Measurements from ENCODE around the gene POFUT1. TPM values are rescaled to one million over a fixed set of nuclear protein-coding genes. Genes with fewer than 3 reads are reported as not detected.
"Not testable (repeated sequence)": the region's sequence is repeated elsewhere in the genome, so short reads cannot be mapped to it uniquely, and the experiment has no call there.

Gene POFUT1
- total RNA-seq, 1 donor from 2014 or later: 24.9 TPM

GRCh38 chr20:32184961-32185603 is 22.6 kb upstream of the POFUT1 start:
- ATAC-seq (ENCODE audit: poor library complexity) (no peak), DNase-seq (no peak)
- intact Hi-C loops (cut with DNase I): no loop called here

- ATAC-seq (ENCODE audit: poor library complexity): no peak
- DNase-seq: no peak
- intact Hi-C loops (cut with DNase I): no loop called here
Measured at GRCh38 chr20:32186506-32186905, 21.2 kb upstream of the POFUT1 start.

DNA sequence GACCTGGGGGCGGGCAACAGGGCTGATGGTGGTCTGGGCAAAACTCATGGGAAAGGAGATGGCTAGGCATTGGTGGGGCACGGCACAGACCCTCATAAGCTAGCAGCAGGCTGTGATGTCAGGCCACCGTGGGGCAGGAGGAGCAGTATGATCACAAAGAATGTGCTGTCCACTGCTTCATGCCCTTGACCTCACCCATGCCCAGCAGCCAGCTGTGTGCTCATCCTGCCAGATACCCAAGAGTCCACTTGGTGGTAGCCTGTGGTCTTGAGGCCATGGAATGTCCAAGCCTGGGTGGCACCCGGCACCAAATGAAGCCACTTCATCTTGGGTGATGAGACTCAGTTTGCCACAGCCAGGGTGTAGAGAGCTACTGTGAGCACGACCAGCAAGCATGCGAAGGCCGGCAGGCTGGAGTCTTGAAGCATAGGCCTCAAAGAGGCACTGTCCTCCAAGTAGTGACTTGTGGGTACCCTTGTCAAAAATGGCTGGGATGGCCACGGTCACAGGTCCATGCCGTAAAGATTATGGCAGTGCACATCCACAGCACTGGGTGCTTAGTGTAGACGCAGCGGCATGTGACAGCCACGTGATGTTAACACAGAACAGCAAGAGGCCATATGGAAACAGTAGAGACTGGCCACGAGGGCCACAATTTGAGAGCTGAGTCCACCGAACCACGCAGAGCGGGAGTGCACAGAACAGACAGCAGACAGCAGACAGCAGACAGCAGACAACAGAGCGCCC is 19.1 kb upstream of the POFUT1 start:
- DNase-seq (no peak), ATAC-seq (ENCODE audit: poor library complexity) (no peak)
- intact Hi-C loops (cut with DNase I): no loop called here

GRCh38 chr20:32189123-32189410 is 18.6 kb upstream of the POFUT1 start:
- DNase-seq (no peak), ATAC-seq (ENCODE audit: poor library complexity) (no peak)
- intact Hi-C loops (cut with DNase I): no loop called here

GRCh38 chr20:32189691-32190615 is 17.7 kb upstream of the POFUT1 start:
- peak; percentile 57 for DNase-seq
- intact Hi-C loops (cut with DNase I): no loop called here
- ATAC-seq (ENCODE audit: poor library complexity): peak; percentile 57

DNA sequence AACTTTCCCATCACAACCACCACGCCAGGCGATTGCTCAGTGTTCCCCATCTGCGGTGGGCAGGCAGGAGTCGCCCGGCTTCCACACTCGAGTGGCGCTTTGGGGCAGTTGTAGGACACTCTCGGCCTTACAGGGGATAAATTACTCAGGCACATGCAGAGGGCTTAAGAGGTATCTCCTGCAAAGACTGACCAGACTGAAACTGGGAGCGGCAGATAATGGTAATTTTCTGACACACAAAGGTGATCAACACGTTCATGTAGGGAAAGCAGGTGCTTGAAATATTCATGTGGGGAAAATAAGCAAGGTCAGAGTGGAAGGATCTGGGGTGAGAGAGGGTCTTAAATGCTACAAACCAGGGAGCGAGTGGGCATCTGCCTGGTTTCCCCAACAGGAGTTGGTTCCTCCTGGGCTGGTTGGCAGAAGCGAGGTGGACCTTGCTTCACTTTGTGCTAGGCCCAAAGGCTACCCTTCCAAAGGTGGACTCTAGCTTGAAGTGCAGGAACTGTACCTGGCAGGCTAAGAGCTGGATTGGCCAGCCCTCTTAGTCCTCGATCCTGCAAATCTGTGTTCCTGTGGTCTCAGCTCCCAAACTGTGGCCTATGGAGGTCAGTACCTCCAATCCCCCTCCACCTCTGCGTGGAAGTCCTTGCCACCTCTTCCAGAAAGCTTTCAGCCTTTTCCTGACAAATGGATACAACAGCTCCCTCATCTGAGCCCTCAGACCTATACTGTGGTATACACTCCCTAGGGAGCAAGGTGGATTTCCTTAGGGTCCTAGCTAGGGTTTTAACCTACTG is 16.9 kb upstream of the POFUT1 start:
- DNase-seq (no peak), ATAC-seq (ENCODE audit: poor library complexity) (no peak)
- intact Hi-C loops (cut with DNase I): no loop called here

DNA sequence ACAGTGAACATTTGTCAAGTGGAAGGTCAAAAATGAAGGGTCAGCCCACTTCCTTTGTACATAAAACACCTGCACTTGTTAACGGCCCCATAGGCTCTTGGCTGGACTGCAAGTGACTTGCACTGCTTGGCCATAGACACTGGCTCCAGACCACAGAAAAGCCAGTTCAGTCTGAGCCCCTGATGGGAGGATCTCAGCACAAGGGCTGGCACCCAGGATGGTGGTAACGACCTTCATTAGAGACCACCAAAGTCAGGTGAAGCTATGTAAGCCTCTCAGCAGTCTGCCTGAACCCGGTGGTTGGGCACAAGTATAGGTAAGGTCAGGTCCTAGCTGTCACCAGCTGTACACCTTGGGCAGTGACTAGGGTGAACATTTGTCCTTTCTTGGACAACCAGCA is 16.3 kb upstream of the POFUT1 start:
- ATAC-seq (ENCODE audit: poor library complexity): no peak
- intact Hi-C loops (cut with DNase I): no loop called here
- DNase-seq: no peak

- intact Hi-C loops (cut with DNase I): no loop called here
- no peak for ATAC-seq (ENCODE audit: poor library complexity)
- no peak for DNase-seq
Measured at GRCh38 chr20:32191873-32192272, 15.8 kb upstream of the POFUT1 start.

DNA sequence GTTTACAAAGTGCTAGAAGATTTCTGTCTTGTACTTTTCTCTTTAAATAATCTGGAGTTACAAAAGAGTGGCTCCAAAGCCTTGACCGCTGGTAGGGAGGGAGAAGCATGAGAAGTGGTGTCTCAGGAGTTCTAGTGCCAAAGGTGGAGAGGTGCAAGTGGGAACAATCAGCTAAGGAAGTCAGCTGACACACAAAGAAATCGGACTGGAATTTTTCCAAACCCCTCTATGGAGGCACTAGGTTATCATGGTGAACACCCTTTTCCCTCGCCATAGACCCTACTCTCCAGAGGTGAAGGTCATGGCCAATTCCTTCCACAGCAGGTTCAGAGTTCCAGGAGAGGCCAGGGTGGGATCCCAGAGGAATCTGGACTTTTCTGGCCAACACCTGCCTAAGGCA is 15.0 kb upstream of the POFUT1 start:
- ATAC-seq (ENCODE audit: poor library complexity) (no peak), DNase-seq (no peak)
- intact Hi-C loops (cut with DNase I): no loop called here

DNA sequence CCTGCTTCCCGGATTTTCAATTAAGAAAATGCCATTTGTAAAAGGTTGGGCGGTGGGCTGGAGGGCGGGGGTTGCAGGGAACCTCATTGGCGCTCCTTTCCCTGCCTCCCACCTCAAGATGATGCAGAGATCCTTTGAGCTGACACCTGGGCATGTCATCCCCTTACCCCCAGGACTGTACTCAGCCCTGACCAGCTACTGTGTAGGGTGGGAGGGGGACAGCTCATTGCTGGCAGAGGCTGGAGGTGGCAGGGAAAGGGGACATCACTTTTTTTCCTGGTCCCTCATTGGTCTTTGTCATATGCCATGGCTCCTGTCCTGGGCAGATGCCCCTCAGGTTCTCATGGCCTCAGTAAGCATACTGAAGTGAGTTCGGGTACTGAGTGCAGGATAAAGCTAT is 14.3 kb upstream of the POFUT1 start:
- ATAC-seq (ENCODE audit: poor library complexity); intact Hi-C loops (cut with DNase I): not testable (repeated sequence)

GRCh38 chr20:32193996-32194395 is 13.7 kb upstream of the POFUT1 start:
- intact Hi-C loops (cut with DNase I): no loop called here
- DNase-seq (no peak), ATAC-seq (ENCODE audit: poor library complexity) (no peak)

More for the DNA sequence above, 14.3 kb upstream of the POFUT1 start:
- DNase-seq: not testable (repeated sequence)

GRCh38 chr20:32195581-32195980 is 12.1 kb upstream of the POFUT1 start:
- DNase-seq: no peak
- intact Hi-C loops (cut with DNase I): no loop called here
- no peak for ATAC-seq (ENCODE audit: poor library complexity)

DNA sequence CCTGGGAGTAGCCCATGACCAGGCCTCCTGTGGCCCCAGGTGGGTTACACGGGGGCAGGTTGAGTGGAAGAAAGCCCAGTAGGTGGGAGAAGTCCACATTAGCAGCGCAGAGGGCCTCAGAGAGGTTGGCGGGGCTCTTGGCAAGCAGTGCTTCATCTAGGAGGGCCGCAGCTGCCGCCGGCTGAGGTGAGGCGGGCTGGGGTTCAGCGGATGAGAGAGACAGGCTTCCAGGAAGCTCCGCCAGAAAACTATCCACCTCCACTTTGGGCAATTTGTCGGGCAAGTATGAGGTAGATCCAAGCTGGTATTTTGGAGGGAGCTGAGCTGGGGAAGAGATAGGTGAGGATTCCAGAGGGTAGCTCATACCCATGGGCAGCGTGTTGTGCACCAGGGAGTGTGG is 11.1 kb upstream of the POFUT1 start:
- ATAC-seq (ENCODE audit: poor library complexity); DNase-seq; intact Hi-C loops (cut with DNase I): not testable (repeated sequence)

DNA sequence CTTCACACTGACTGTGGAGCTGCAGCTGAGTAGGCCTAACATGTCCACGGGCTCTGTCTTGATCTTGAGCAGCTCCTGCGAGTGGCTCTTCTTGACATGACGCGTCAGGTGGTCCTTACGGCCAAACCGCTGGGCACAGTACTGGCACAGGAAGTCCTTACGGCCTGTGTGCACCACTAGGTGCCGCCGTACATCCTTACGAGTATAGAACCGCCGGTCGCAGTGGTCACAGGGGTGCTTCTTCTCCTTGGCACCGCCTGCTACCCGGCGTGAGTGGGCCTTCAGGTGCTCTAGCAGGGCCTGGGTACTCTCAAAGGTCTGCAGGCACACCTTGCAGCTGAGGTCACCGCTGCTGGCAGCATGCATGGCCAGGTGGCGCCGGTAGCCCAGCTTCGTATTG is 10.5 kb upstream of the POFUT1 start:
- intact Hi-C loops (cut with DNase I); ATAC-seq (ENCODE audit: poor library complexity); DNase-seq: not testable (repeated sequence)

- DNase-seq (no peak), ATAC-seq (ENCODE audit: poor library complexity) (no peak)
- intact Hi-C loops (cut with DNase I): no loop called here
Measured at GRCh38 chr20:32199006-32199405, 8.7 kb upstream of the POFUT1 start.

DNA sequence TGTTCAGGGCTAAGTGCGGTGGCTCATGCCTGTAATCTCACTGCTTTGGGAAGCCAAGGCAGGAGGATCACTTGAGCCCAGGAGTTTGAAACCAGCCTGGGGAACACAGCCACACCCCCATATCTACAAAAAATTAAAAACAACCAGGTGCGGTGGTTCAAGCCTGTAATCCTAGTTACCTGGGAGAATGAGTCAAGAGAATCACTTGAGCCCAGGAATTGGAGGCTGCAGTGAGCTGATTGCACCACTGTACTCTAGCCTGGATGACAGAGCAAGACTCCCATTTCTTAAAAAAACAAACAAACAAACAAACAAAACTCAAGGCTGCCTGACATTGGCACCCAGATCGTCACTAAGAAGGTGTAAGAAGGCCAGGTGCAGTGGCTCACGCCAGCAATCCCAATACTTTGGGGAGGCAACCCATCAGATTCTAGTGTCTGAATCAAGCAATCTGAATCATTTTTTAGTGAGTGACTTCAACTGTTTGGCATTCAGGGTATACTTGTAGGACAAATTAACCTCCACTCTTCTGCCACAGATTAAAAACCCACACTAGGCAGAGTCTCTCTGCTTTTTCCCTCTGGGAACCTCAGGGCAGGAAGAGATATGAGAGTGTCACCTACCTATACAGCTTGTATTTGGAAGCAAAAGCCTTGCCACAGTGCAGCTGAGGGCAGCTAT is 6.2 kb upstream of the POFUT1 start:
- DNase-seq (no peak), ATAC-seq (ENCODE audit: poor library complexity) (no peak)
- intact Hi-C loops (cut with DNase I): loop anchor here (10.0 kb wide), 1 partner anchor 83 kb away; no protein-coding TSS in a partner anchor

DNA sequence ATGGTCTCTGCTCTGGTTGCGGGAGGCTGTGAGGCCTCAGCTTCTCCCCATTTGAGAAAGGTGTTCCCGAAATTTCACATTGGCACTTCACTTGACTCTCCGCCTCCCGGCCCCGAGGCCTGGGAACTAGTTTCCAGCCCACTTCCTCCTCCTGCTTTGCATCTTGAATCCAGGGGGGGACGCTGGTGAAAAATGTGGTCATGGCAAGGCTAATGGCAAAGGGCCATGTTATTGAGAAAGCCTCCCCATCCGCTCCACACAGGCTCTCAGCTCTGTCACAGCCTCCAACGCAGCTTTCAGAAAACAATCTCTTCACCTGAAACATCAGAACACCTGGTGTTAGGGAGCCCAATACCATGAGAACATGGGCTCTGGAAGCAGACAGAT is 5.7 kb upstream of the POFUT1 start:
- intact Hi-C loops (cut with DNase I): loop anchor here (10.0 kb wide), 1 partner anchor 83 kb away; no protein-coding TSS in a partner anchor
- ATAC-seq (ENCODE audit: poor library complexity): no peak
- DNase-seq: no peak
